Esophagus squamous epithelium (tissue), 4 donors: ENCODE results near the gene ABHD11.

Experiments
- POLR2A ChIP-seq, 4 donors: fragments of 450-650 bp; IDR thresholded peaks; one replicate each; pipeline ENCODE4 v1.6.1; 2017; ENCODE audit warnings: antibody characterized with exemption in 4 of 4, mild to moderate bottlenecking in 4 of 4, moderate library complexity in 3 of 4
- TF ChIP-seq, protein P1 (sequence below), 6 experiments: fragments of 450-650 bp in 4 of 6; fragments of 200-600 bp in 2 of 6; sonication (generic) in 2 of 6; IDR thresholded peaks; one replicate each; pipeline ENCODE4 v1.5.1; 2016 to 2019; ENCODE audit warnings: antibody characterized with exemption in 6 of 6, mild to moderate bottlenecking in 4 of 6, moderate library complexity in 4 of 6

DNA sequence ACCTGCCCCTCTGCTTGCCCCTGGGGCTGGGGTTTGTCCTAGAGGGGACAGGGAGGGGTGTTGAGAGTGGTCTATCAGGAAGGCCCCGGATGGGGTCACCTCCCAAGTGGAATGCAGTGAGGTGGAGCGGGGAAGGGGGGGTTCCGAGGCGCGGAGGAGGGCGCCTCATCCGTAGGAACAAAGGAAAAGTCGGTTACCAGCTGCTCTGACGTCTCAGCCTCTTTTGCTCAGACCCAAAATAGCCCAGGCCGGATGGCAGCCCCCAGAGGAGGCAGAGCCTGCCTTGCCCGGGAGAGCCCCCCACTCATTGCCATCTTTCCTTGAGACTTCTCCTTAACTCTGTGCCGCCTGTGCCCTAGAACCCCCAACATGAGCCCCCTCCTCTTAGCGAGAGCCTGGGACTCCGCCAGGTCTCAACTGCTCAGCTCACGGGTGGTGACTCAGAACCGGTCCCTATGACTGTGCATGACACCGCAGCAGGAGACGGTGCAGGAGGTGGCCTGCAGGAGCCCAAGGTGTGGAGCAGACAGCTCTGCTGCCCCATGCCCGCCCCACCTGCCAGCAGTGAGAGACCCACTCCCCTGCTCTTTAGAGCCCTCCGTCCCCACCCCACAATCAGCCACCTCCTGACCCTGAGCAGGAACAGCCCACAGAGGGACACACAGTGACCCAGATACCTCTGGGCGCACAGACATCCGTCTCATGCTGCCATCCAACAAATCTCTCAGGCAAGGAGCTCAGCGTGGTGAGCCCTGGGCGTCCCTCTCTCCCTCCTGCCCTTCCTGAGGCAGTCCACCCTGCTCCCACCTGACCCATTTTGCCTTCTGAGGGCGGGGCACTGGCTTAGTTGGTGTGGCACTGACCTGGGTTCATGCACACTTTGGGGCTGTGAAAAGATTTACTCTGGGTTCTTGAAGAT, 32.2 kb downstream of the ABHD11 start:
- TF ChIP-seq, protein P1, sequence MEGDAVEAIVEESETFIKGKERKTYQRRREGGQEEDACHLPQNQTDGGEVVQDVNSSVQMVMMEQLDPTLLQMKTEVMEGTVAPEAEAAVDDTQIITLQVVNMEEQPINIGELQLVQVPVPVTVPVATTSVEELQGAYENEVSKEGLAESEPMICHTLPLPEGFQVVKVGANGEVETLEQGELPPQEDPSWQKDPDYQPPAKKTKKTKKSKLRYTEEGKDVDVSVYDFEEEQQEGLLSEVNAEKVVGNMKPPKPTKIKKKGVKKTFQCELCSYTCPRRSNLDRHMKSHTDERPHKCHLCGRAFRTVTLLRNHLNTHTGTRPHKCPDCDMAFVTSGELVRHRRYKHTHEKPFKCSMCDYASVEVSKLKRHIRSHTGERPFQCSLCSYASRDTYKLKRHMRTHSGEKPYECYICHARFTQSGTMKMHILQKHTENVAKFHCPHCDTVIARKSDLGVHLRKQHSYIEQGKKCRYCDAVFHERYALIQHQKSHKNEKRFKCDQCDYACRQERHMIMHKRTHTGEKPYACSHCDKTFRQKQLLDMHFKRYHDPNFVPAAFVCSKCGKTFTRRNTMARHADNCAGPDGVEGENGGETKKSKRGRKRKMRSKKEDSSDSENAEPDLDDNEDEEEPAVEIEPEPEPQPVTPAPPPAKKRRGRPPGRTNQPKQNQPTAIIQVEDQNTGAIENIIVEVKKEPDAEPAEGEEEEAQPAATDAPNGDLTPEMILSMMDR (IDR thresholded peaks at IDR 0.05), result no peak
- TF ChIP-seq POLR2A (IDR thresholded peaks at IDR 0.05), result no peak
